ENCODE results near the gene TBC1D13. TPM values are rescaled to one million over a fixed set of nuclear protein-coding genes. Genes with fewer than 3 reads are reported as not detected.
A peak's percentile ranks its signal among the peaks of the same experiment; 100 is the strongest.

The TBC1D13 gene
- polyA plus RNA-seq, 3 donors, result 35.8 to 37.9 (median 37.9) TPM

GRCh38 chr9:128820665-128821583 is 33.9 kb downstream of the TBC1D13 start:
- no peak for DNase-seq (ENCODE audit: low read depth in 3 of 3, low spot score in 2 of 3)

GRCh38 chr9:128821584-128822406 is 34.7 kb downstream of the TBC1D13 start:
- DNase-seq (ENCODE audit: low read depth in 3 of 3, low spot score in 2 of 3), result no peak

- DNase-seq (ENCODE audit: low read depth in 3 of 3, low spot score in 2 of 3), result no peak
Observed at GRCh38 chr9:128822407-128823042, 35.5 kb downstream of the TBC1D13 start.

- DNase-seq (ENCODE audit: low read depth in 3 of 3, low spot score in 2 of 3), result no peak
Observed at GRCh38 chr9:128823362-128823902, 36.4 kb downstream of the TBC1D13 start.

GRCh38 chr9:128823903-128824406 is 36.9 kb downstream of the TBC1D13 start:
- DNase-seq (ENCODE audit: low read depth in 3 of 3, low spot score in 2 of 3), result no peak

- DNase-seq (ENCODE audit: low read depth in 3 of 3, low spot score in 2 of 3), result no peak
Observed at GRCh38 chr9:128824911-128825310, 37.9 kb downstream of the TBC1D13 start.

- no peak for DNase-seq (ENCODE audit: low read depth in 3 of 3, low spot score in 2 of 3)
Observed at GRCh38 chr9:128825923-128826700, 39.1 kb downstream of the TBC1D13 start.

- no peak for DNase-seq (ENCODE audit: low read depth in 3 of 3, low spot score in 2 of 3)
Observed at GRCh38 chr9:128828267-128828666, 41.2 kb downstream of the TBC1D13 start.

- no peak for DNase-seq (ENCODE audit: low read depth in 3 of 3, low spot score in 2 of 3)
Observed at GRCh38 chr9:128828719-128829452, 41.8 kb downstream of the TBC1D13 start.

- peak; percentile 68 to 90 (median 79) for DNase-seq (ENCODE audit: low read depth in 3 of 3, low spot score in 2 of 3)
Observed at GRCh38 chr9:128829477-128830251, 42.6 kb downstream of the TBC1D13 start, which contains the start of gene SPOUT1. TSS of gene SPOUT1 (minus strand) at chr9:128829794. CDS start at chr9:128829780, 14 bp downstream.

- no peak for DNase-seq (ENCODE audit: low read depth in 3 of 3, low spot score in 2 of 3)
Observed at GRCh38 chr9:128833696-128834095, 46.6 kb downstream of the TBC1D13 start.

GRCh38 chr9:128835246-128836210 is 48.5 kb downstream of the TBC1D13 start:
- DNase-seq (ENCODE audit: low read depth in 3 of 3, low spot score in 2 of 3), result no peak

- no peak for DNase-seq (ENCODE audit: low read depth in 3 of 3, low spot score in 2 of 3)
Observed at GRCh38 chr9:128836509-128837145, 49.6 kb downstream of the TBC1D13 start.

GRCh38 chr9:128838338-128838737 is 51.3 kb downstream of the TBC1D13 start:
- DNase-seq (ENCODE audit: low read depth in 3 of 3, low spot score in 2 of 3), result no peak

GRCh38 chr9:128840524-128840923 is 53.5 kb downstream of the TBC1D13 start:
- DNase-seq (ENCODE audit: low read depth in 3 of 3, low spot score in 2 of 3), result no peak

- no peak for DNase-seq (ENCODE audit: low read depth in 3 of 3, low spot score in 2 of 3)
Observed at GRCh38 chr9:128841694-128842492, 54.8 kb downstream of the TBC1D13 start.
